PC-3 (cell line): ENCODE results near the gene PRKD2.

Experiments
- EZH2 ChIP-seq: fragments of 300-600 bp; sonication (generic); IDR thresholded peaks from one replicate; pipeline ENCODE4 v1.6.1; 2017; ENCODE audit warnings: antibody characterized with exemption, mild to moderate bottlenecking, low read length; ENCODE audit not compliant: unreplicated experiment
- EZH2phosphoT487 ChIP-seq: fragments of 300-600 bp; sonication (generic); IDR thresholded peaks from 2 replicates; pipeline ENCODE4 v1.6.1; 2018; ENCODE audit warnings: mild to moderate bottlenecking, antibody characterized with exemption, low read length, borderline replicate concordance
- TF ChIP-seq, protein P1 (sequence below): fragments of 300-600 bp; sonication (generic); conservative IDR thresholded peaks from 2 replicates; pipeline ENCODE4 v1.5.1; 2017; ENCODE audit warnings: antibody characterized with exemption, low read depth, mild to moderate bottlenecking, low read length

DNA sequence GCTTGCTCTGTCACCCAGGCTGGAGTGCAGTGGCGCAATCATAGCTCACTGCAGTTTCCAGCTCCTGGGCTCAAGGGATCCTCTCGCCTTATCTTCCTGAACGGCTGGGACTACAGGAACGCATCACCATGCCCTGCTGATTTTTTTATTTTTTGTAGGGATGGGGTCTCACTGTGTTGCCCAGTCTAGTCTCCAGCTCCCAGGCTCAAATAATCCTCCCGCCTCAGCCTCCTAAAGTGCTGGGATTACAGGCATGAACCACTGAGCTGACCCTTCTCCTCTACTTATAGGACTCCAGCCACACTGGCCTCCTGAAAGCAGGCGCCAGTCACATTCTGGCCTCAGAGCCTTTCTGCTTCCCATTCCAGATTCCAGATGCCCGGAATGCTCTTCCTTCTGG lies 66.5 kb downstream of the PRKD2 start:
- TF ChIP-seq, protein P1, sequence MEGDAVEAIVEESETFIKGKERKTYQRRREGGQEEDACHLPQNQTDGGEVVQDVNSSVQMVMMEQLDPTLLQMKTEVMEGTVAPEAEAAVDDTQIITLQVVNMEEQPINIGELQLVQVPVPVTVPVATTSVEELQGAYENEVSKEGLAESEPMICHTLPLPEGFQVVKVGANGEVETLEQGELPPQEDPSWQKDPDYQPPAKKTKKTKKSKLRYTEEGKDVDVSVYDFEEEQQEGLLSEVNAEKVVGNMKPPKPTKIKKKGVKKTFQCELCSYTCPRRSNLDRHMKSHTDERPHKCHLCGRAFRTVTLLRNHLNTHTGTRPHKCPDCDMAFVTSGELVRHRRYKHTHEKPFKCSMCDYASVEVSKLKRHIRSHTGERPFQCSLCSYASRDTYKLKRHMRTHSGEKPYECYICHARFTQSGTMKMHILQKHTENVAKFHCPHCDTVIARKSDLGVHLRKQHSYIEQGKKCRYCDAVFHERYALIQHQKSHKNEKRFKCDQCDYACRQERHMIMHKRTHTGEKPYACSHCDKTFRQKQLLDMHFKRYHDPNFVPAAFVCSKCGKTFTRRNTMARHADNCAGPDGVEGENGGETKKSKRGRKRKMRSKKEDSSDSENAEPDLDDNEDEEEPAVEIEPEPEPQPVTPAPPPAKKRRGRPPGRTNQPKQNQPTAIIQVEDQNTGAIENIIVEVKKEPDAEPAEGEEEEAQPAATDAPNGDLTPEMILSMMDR = no peak
- TF ChIP-seq EZH2phosphoT487 (no peak), EZH2 (no peak)
